GM21717 (cell line): ENCODE measurements around the gene NRAS.

Source experiments
- ATAC-seq: cut with Tn5 transposase; IDR thresholded peaks from one replicate; pipeline ENCODE4 v1.9.1; 2021; ENCODE audit warnings: mild to moderate bottlenecking, moderate library complexity; ENCODE audit not compliant: unreplicated experiment

The NRAS gene

DNA sequence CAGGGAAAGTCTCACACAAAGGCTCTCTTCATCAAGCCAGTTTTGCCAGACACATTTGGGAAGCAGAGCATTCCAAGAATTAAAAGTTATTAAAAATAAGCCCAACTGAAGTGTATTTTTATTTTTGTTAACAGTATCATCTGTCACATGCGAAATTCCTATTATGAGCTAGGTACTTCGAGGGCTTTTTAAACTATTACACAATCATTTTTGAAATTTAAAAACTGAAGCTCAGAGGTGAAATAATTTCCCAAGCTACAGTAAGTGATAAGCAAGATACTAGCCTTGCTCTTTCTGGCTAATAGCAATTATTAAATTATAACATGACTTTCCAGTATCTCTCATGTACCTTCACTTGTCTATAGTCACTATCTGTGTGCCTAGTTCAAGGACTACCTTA, 12.0 kb upstream of the NRAS start:
- ATAC-seq, result no peak

DNA sequence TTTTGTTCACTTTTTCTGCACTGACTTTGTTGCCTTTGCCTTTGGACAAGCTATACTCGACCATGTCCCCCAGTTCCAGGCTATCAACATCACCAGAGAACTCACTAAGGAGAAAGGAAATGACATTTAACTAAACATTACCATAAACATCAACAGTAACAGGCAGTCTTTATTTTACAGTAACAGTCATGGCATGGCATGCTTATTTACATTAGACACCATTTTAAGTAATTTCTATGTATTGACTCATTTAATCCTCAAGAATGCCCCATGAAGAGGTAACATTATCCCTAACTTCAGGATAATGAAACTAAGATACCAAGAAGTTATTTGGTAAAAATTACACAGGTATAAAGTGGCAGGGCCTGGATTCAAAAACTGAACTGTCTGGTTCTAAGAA, 8.7 kb upstream of the NRAS start:
- no peak for ATAC-seq

- no peak for ATAC-seq
Observed at GRCh38 chr1:114723915-114724314, 7.3 kb upstream of the NRAS start.

DNA sequence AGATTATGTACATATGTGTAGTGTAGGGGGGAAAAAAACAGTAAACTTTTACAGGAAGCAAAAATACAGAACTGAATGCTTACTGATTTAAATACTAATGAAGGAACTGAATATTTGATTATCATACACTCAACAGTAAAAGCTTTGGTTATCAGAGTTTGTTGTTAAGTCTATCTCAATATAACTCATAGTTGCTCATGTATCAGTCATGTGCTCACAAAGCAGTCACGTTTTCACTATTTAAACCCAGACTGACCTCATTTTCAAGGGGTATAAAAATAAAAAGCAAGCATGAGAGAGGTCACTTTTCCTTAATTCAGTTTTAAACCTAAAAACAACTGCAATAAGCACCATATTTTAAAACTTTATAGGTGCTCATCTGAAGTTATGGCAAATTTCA, 6.9 kb upstream of the NRAS start:
- no peak for ATAC-seq

- no peak for ATAC-seq
Observed at GRCh38 chr1:114720492-114720891, 3.9 kb upstream of the NRAS start.

GRCh38 chr1:114719424-114719787, 2.8 kb upstream of the NRAS start:
- no peak for ATAC-seq

DNA sequence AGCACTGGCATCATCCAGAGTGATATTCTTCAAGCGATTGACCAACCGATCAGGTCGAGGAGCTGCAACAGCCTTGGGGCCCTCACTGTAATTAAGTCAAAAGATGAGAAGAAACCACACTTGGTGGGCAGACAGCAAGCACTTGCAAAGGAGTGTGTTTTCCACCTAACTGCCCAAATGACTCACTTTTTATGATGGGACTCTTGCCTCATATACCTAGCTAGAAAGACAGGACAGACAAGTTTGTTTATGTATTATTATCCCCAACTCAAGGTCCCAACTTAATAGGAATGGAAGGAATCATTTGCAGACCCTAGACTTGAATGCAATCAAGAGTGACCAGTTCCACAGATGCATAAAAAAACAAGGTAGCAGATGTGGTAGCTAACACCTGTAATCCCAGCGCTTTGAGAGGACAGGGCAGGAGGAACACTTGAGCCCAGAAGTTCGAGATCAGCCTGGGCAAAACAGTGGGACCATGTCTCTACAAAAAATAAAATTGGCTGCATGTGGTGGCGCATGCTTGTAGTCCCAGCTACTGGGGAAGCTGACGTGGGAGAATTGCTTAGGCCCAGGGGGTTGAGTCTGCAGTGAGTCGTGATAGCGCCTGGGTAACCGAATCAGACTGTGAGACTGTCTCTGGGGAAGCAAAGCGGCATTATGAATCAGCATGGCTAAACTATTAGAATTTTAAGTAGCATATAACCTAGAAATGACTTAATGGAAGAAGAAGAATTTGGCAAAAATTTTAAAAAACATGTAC, 2.3 kb upstream of the NRAS start:
- ATAC-seq, result no peak

DNA sequence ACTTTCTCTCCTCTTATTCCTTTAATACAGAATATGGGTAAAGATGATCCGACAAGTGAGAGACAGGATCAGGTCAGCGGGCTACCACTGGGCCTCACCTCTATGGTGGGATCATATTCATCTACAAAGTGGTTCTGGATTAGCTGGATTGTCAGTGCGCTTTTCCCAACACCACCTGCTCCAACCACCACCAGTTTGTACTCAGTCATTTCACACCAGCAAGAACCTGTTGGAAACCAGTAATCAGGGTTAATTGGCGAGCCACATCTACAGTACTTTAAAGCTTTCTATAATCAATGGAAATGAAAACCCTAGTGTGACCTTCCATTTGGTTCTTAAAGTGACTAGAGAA, 643 bp downstream of the NRAS start:
- no peak for ATAC-seq

DNA sequence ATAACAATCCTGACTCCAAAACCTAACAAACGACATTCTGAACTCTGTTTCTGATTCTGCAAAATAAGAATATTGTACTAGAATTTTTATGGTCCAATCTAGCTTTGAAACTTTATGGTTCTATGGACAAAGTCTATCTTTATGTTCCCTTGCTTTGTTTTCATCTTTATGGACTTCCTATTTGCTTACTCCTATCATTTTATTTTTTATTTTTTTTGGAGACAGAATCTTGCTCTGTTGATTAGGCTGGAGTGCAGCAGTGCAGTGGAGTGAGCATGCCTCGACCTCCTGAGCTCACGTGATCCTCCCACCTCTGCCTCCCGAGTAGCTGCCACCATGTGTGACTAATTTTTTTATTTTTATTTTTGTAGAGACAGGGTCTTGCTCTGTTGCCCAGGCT, 3.6 kb downstream of the NRAS start:
- no peak for ATAC-seq

DNA sequence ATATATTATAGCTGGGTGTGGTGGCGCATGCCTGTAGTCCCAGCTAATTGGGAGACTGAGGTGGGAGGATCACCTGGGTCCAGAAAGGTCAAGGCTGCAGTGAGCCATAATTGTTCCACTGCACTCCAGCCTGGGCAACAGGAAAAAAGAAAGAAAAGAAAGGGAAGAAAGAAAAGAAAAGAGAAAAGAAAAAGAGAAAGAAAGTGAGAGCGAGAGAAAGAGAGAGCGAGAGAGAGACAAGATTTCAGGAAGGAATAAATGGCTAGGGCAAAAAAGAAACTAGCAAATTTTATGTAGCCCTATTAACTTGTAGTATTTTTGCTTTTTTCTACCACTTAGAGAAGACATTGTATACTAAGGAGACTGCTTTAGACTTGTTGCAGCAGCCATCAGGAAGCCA, 6.2 kb downstream of the NRAS start:
- no peak for ATAC-seq

- no peak for ATAC-seq
Observed at GRCh38 chr1:114707604-114708003, 9.0 kb downstream of the NRAS start.

DNA sequence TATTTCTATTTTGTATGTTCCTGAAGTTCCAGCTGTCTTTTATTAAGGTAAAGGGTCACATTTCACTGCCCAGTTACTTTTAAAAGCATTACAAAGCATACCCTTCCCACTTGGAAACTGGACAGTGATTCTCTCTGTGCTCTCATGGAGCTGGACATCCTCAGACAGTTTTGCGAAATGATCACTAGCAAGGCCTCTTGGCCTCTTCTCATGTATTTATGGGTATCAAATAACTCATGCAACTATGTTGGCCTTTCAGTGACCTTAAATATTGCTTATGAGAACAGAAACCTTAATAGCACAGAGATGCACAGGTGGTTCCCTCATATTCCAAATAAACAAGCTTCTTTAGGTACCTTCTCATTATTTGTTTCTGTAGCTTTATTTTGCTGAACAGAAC, 13.3 kb downstream of the NRAS start:
- ATAC-seq, result no peak

DNA sequence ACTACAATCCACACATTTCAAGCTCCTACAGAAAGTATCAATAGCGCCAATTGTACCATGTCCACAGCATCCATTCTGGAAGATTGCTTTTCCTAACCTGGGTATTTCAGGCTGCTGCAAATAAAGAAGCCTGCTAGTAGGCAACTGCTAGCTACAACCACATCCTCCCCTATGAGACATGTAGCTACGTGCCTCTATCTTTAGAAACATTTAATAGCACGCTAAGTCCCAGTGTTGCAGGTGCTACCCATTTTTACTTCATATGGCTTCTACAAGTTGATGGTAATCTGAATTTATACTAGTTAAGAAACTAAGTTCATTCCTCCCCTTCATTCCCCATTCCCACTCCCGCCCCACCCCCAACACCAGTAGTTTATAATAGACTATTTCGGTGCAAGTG, 13.8 kb downstream of the NRAS start:
- ATAC-seq, result no peak

DNA sequence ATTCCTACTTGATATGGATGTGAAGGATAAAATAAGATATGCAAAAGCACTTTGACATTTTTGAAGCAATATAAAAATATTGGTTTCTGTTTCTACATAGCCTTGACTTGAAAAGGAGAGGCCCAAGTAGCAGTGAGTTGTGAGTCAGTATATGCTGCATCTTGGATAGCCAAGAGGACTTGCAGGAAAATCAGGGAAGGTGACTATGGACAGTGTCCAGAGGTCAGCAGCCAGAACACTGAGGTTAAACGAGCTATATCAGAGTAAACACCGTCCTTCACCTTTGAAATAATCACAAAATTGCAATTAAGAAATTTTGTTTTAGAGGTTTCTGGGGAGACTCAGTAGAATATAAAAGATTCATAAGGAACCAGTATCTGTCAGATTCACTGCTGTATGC, 14.6 kb downstream of the NRAS start:
- ATAC-seq, result no peak

GRCh38 chr1:114700036-114700600, 16.5 kb downstream of the NRAS start:
- no peak for ATAC-seq

GRCh38 chr1:114696810-114697209, 19.8 kb downstream of the NRAS start:
- no peak for ATAC-seq

DNA sequence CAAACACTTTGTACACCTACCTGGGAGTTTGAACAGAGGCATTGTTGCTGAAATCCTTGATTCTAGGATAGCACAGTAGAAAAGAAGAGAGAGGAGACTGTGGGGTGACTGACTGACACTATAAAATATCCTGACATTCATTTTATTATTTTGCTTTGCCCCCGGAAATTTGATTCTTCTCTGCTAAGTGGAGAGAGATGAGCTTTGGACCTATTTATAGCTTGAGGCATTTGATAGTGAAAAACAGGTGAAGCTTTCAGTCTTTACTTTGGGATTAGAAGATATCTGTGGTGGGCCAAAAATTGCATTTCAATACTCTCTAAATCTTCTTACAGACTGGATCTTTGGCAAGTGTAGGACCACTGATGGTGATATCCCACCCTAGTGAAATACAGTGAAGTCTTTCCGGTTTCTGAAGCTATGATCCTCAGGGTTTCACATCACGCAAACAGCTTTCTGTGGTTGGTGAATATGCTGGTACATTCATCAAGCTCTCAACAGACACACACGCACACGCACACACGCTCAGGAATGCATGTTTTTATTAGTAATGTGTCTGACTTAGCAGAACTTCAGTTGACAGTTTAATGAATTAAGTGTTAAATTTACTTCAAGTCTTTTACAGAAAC, 21.0 kb downstream of the NRAS start, which contains the start of gene AMPD1:
TSS of gene AMPD1 (minus strand) at position 117 of the 629 bp plus-strand sequence. CDS start at position 42, 75 bp downstream.
- ATAC-seq, result no peak

DNA sequence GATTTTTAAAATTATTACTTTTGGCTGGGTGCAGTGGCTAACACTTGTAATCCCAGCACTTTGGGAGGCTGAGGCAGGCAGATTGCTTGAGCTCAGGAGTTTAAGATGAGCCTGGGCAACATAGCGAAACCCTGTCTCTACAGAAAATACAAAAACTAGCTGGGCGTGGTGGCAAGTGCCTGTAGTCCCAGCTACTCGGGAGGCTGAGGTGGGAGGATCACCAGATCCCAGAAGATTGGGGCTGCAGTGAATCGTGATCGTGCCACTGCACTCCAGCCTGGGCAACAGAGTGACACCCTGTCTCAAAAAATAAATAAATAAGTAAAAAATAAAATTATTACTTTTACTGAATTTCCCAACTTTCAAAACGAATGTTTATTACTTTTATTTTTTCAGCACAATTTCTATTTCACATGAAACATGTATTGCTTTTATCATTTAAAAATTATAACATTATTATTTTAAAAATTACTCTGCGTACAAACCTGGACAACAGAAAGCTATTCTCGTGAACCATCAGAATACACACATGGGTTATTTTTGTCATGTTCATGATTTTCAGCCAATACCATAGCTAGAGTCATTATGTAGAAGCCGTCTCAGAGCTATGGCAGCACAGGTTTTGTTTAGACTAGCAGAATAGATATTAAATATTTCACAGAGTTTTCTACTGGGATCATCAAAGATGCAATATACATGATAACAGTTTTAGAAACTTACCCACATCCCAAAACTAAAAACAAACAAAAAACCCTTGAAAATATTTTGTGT, 21.8 kb downstream of the NRAS start:
- ATAC-seq, result no peak

DNA sequence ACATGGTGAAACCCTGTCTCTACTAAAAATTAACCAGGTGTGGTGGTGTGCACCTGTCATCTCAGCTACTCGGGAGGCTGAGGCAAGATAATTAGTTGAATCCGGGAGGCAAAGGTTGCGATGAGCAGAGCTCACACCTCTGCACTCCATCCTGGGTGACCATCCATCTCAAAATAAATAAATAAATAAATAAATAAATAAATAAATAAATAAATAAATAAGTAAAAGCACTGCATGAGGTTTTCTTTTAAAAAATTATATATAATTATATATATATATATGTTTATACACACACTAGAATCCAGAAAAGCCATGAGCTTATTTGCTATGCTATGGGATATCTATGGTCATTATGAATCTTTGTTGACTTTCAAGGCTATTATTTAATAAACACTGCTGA, 23.6 kb downstream of the NRAS start:
- ATAC-seq, result no peak

DNA sequence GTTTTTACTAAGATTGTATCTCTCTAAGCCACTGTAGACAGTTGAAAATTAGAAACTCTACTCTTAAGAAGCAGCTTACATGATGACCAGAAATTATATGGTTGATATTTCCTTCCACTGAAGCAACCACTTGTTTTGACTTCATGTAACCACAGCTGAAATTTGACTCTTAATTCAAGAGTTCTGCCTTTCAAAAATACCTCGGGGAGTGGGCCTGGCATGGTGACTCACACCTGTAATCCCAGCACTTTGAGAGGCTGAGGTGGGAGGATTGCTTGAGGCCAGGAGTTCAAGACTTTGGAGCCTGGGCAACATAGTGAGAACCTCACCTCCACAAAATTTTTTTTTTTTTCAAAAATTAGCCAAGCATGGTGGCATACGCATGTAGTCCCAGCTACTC, 25.5 kb downstream of the NRAS start:
- no peak for ATAC-seq

DNA sequence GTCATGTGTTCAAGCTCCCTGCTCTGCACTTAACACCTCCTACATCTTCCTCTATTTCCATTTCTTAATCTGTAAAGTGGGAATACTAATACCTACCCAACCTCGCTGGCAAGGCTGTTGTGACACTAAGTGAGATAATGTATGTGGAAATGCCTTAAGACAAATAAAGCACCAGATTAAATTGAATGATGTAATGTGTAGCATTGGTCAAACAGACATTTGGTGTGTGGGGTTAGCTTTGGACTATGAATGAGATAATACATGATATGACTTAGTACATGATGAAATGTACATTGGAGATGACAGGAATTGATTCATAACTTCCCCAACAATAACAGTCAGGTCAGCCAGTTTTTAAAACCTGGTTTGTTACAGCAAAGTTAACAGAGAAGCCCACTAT, 26.4 kb downstream of the NRAS start:
- ATAC-seq, result no peak

DNA sequence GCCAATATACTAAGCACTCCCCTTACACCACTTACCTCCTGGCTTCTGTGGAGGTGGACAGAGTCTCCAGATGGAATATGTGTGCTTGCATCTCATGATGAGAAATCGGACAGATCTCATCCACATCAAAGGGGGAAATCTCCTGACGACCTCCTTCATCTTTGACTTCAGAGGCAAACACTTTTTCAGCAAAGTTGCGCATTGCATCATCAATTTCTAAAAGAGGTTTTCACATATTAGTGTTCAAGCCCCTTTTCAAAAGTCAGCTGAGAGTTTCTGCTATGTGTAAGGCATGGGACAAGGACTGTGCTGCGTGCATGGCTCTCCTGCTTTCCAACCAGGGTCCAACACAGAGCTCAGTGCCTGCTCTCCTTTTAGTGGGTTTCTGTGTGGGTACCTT, 28.0 kb downstream of the NRAS start:
- ATAC-seq, result no peak
